IMR-90 (cell line): ENCODE data around the gene LAMA2. TPM values are rescaled to one million over a fixed set of nuclear protein-coding genes. Genes with fewer than 3 reads are reported as not detected.

Experiments
- ATAC-seq: fragments of 200-7000 bp; cut with Tn5 transposase; 2 replicates; pipeline ENCODE4 v1.9.1; 2020; ENCODE audit warnings: low read depth, mild to moderate bottlenecking, moderate library complexity
- BruUV-seq: library from RNA; stranded (reverse); fragments of 400-500 nt; replicated peaks from 2 replicates; lab custom pipeline; 2021; lab: Mats Ljungman, UMichigan
- CTCF ChIA-PET: fragments of 300-600 bp; formaldehyde crosslinking; extraction: SDS; loops from one replicate; lab custom pipeline; 2021; ENCODE audit warnings: antibody characterized with exemption; lab: Yijun Ruan, JAX
- POLR2A ChIA-PET: fragments of 300-600 bp; sonication (Branson Sonifier 250); formaldehyde crosslinking; loops from one replicate; lab custom pipeline; 2022; ENCODE audit warnings: antibody characterized with exemption; ENCODE audit not compliant: unreplicated experiment; lab: Charles Lee
- DNase-seq: peaks from one replicate; pipeline ENCODE4 v3.0.0; 2013
- H2AFZ ChIP-seq: replicated peaks from 2 replicates; pipeline ENCODE3; 2013; ENCODE audit warnings: low read length, mild to moderate bottlenecking; ENCODE audit not compliant: poor library complexity
- H2AK5ac ChIP-seq: 2 replicates; pipeline ENCODE4 v1.6.1; 2013; ENCODE audit warnings: low read depth, low read length, inconsistent platforms
- H2AK9ac ChIP-seq: replicated peaks from 2 replicates; pipeline ENCODE3; 2013; ENCODE audit warnings: mild to moderate bottlenecking, low read depth, low read length, moderate library complexity; ENCODE audit not compliant: poor library complexity
- H2BK120ac ChIP-seq: 2 replicates; pipeline ENCODE4 v1.6.1; 2013; ENCODE audit warnings: low read depth, low read length, inconsistent platforms
- H2BK15ac ChIP-seq: 3 replicates; pipeline ENCODE4 v1.6.1; 2013; ENCODE audit warnings: low read depth, low read length, inconsistent platforms
- H2BK20ac ChIP-seq: 2 replicates; pipeline ENCODE4 v1.6.1; 2013; ENCODE audit warnings: low read depth, mild to moderate bottlenecking, inconsistent platforms, low read length, moderate library complexity
- H2BK5ac ChIP-seq: 2 replicates; pipeline ENCODE4 v1.6.1; 2013; ENCODE audit warnings: mild to moderate bottlenecking, low read depth, low read length, inconsistent platforms; ENCODE audit not compliant: poor library complexity, severe bottlenecking
- H3K14ac ChIP-seq: replicated peaks from 2 replicates; pipeline ENCODE4 v1.6.1; 2013; ENCODE audit warnings: low read depth, low read length, inconsistent platforms
- H3K18ac ChIP-seq: 2 replicates; pipeline ENCODE4 v1.6.1; 2013; ENCODE audit warnings: low read depth, low read length, control low read depth
- H3K23ac ChIP-seq: 2 replicates; pipeline ENCODE4 v1.6.1; 2013; ENCODE audit warnings: low read depth, low read length, inconsistent platforms
- H3K27ac ChIP-seq: 2 replicates; pipeline ENCODE4 v1.5.1; 2013; ENCODE audit warnings: mild to moderate bottlenecking, control low read depth, low read length; ENCODE audit not compliant: insufficient read depth
- H3K27me3 ChIP-seq: 2 replicates; pipeline ENCODE4 v1.6.1; 2013; ENCODE audit warnings: low read length; ENCODE audit not compliant: control insufficient read depth, insufficient read depth
- H3K36me3 ChIP-seq: 2 replicates; pipeline ENCODE4 v1.6.1; 2013; ENCODE audit warnings: low read length, mixed read lengths; ENCODE audit not compliant: control insufficient read depth, insufficient read depth
- H3K4ac ChIP-seq: 2 replicates; pipeline ENCODE4 v1.6.1; 2013; ENCODE audit warnings: low read depth, low read length, inconsistent platforms
- H3K4me1 ChIP-seq: 2 replicates; pipeline ENCODE4 v1.6.1; 2013; ENCODE audit warnings: low read length, mixed read lengths; ENCODE audit not compliant: control insufficient read depth, insufficient read depth
- H3K4me2 ChIP-seq: 2 replicates; pipeline ENCODE4 v1.6.1; 2013; ENCODE audit warnings: low read depth, mild to moderate bottlenecking, control low read depth, low read length, moderate library complexity
- H3K4me3 ChIP-seq: 2 replicates; pipeline ENCODE4 v1.5.1; 2013; ENCODE audit warnings: low read depth, mild to moderate bottlenecking, control low read depth, low read length, moderate library complexity; ENCODE audit not compliant: insufficient read depth
- H3K56ac ChIP-seq: 2 replicates; pipeline ENCODE4 v1.6.1; 2013; ENCODE audit warnings: low read length, inconsistent platforms; ENCODE audit not compliant: insufficient read depth; ENCODE audit errors: extremely low read depth
- H3K79me1 ChIP-seq, 2 experiments: 2 replicates each; pipeline ENCODE4 v1.6.1; 2013; ENCODE audit warnings: low read length in 2 of 2, inconsistent platforms in 1 of 2, low read depth in 1 of 2
- H3K9ac ChIP-seq: 2 replicates; pipeline ENCODE4 v1.6.1; 2013; ENCODE audit warnings: low read depth, low read length, control low read depth
- H3K9me1 ChIP-seq: 2 replicates; pipeline ENCODE4 v1.6.1; 2013; ENCODE audit warnings: low read length, inconsistent platforms; ENCODE audit not compliant: insufficient read depth
- H3K9me3 ChIP-seq: 2 replicates; pipeline ENCODE4 v1.6.1; 2013; ENCODE audit warnings: low read length; ENCODE audit not compliant: control insufficient read depth, insufficient read depth
- H4K20me1 ChIP-seq: 2 replicates; pipeline ENCODE4 v1.6.1; 2013; ENCODE audit warnings: low read length, inconsistent platforms; ENCODE audit not compliant: insufficient read depth
- H4K5ac ChIP-seq: 2 replicates; pipeline ENCODE4 v1.6.1; 2013; ENCODE audit warnings: mild to moderate bottlenecking, low read depth, low read length, control low read depth
- H4K8ac ChIP-seq, 2 experiments: 2 replicates each; pipeline ENCODE4 v1.6.1; 2013; ENCODE audit warnings: low read depth in 2 of 2, low read length in 2 of 2, control low read depth in 1 of 2, inconsistent platforms in 1 of 2
- H4K91ac ChIP-seq: 2 replicates; pipeline ENCODE4 v1.6.1; 2013; ENCODE audit warnings: low read depth, low read length, inconsistent platforms; ENCODE audit not compliant: insufficient read depth
- BHLHE40 ChIP-seq: fragments of 150-350 bp; IDR thresholded peaks from 2 replicates; pipeline ENCODE4 v1.6.1; 2016; ENCODE audit warnings: mild to moderate bottlenecking, low read depth, low read length
- CEBPB ChIP-seq: IDR thresholded peaks from 2 replicates; pipeline ENCODE4 v1.6.1; 2012; ENCODE audit warnings: low read depth, low read length, improper control_type of control experiment
- CTCF ChIP-seq: conservative IDR thresholded peaks from 2 replicates; pipeline ENCODE4 v1.5.1; 2012; ENCODE audit warnings: mild to moderate bottlenecking, low read depth, low read length, improper control_type of control experiment
- ELK1 ChIP-seq: fragments of 150-350 bp; IDR thresholded peaks from 2 replicates; pipeline ENCODE4 v1.6.1; 2016; ENCODE audit warnings: low read depth, mild to moderate bottlenecking, low read length, moderate library complexity, borderline replicate concordance
- FOS ChIP-seq: fragments of 150-350 bp; IDR thresholded peaks from 2 replicates; pipeline ENCODE4 v1.6.1; 2016; ENCODE audit warnings: low read depth, low read length
- MAFK ChIP-seq: IDR thresholded peaks from 2 replicates; pipeline ENCODE4 v1.6.1; 2012; ENCODE audit warnings: low read depth, low read length, improper control_type of control experiment
- POLR2A ChIP-seq: IDR thresholded peaks from 2 replicates; pipeline ENCODE4 v1.6.1; 2012; ENCODE audit warnings: mild to moderate bottlenecking, low read depth, low read length
- RFX5 ChIP-seq: IDR thresholded peaks from 2 replicates; pipeline ENCODE4 v1.8.0; 2012; ENCODE audit warnings: low read depth, mild to moderate bottlenecking, low read length, moderate library complexity
- WGBS, 2 experiments: methylation state at CpG; one replicate each; pipeline versions ENCODE4 v1.1.5 to v1.1.7; 2013; ENCODE audit warnings: missing lambda C conversion rate in 2 of 2; ENCODE audit not compliant: insufficient read length in 1 of 2; ENCODE audit errors: extremely low coverage in 2 of 2; 5-methylcytosine and 5-hydroxymethylcytosine counted together
- dilution Hi-C: fragments of 300-500 bp; cut with HindIII; formaldehyde crosslinking; loops from one replicate; pipeline ENCODE4 v1.14.3; 2018; ENCODE audit warnings: low sequenced_read_pairs; ENCODE audit not compliant: unreplicated experiment
- in situ Hi-C: fragments of 300-500 bp; cut with MboI; formaldehyde crosslinking; loops from 3 replicates; pipeline ENCODE4 v1.14.3; 2019; ENCODE audit warnings: low sequenced_read_pairs, inconsistent platforms, mixed read lengths
- intact Hi-C: fragments of 100-400 bp; cut with micrococcal nuclease; formaldehyde crosslinking; loops from 2 replicates; pipeline ENCODE4 v1.10.0; 2022
- polyA plus RNA-seq, 3 experiments: library from polyadenylated mRNA; depleted of rRNA; stranded (reverse); fragments of >200 nt; gene quantifications; 2 replicates each; pipeline ENCODE4 v1.2.3, GENCODE V29; 2012; ENCODE audit warnings: low replicate concordance in 1 of 3
- total RNA-seq: library from RNA; depleted of rRNA; stranded (reverse); fragments of >200 nt; gene quantifications from 2 replicates; pipeline ENCODE4 v1.2.3, GENCODE V29; 2012

The LAMA2 gene
- total and polyA plus RNA-seq, 2 of the 4 experiments (the other 2 are of a cell fraction): 9.9 to 13.3 TPM

GRCh38 chr6:129498541-129498940 is 615.6 kb downstream of the LAMA2 start:
- H3K9me3 ChIP-seq: no peaks in the 10 kb centered on the region
- dilution Hi-C loops (no loop called here), intact Hi-C loops (no loop called here), in situ Hi-C loops (loop anchor here (10.0 kb wide), 2 partner anchors 266 to 526 kb away; no protein-coding TSS in a partner anchor)
- H2BK20ac ChIP-seq: peak overlapping the region; percentile 88
- no peak overlapping the region for H3K9ac ChIP-seq
- H3K27ac ChIP-seq: no peak overlapping the region; the same call in 1 of the 2 replicates
- ATAC-seq (no peak), DNase-seq (peak; percentile 23)
- ChIA-PET CTCF (interaction anchor here (1.2 to 1.7 kb wide), 2 partner anchors 68 to 76 kb away, joined by 3 to 4 read pairs; no protein-coding TSS in a partner anchor), POLR2A (no interaction called here)
- H3K56ac ChIP-seq: no peak overlapping the region
- no peaks in the 10 kb centered on the region for H4K20me1 ChIP-seq
- no CpG with 5 or more reads among the region's 2 CpGs for WGBS, 2 experiments
- H3K27me3 ChIP-seq: no peaks in the 10 kb centered on the region
- no peak overlapping the region for H4K5ac ChIP-seq
- peak overlapping the region; percentile 57 for H4K91ac ChIP-seq
- no peak overlapping the region for H2AK9ac ChIP-seq
- no peak overlapping the region for H3K4ac ChIP-seq
- no peak overlapping the region; the same call in 1 of the 2 replicates for H3K18ac ChIP-seq
- no peak overlapping the region for H3K4me2 ChIP-seq
- TF ChIP-seq FOS (no peak), MAFK (no peak), CEBPB (peak; percentile 65; the same call in 1 of the 2 replicates), POLR2A (no peak), ELK1 (no peak), CTCF (no peak), RFX5 (no peak), BHLHE40 (no peak)
- no peak overlapping the region for H2BK5ac ChIP-seq
- H3K4me3 ChIP-seq: no peak overlapping the region
- no peak overlapping the region for H3K23ac ChIP-seq
- peak overlapping the region; percentile 79; the same call in 1 of the 2 replicates for H3K14ac ChIP-seq
- peak overlapping the region; percentile 90; the same call in 1 of the 3 replicates for H2BK15ac ChIP-seq
- no peaks in the 10 kb centered on the region for H3K36me3 ChIP-seq
- peaks cover 15% of the 10 kb centered on the region for H3K4me1 ChIP-seq
- H2AFZ ChIP-seq: no peak overlapping the region
- peak overlapping the region; percentile 3 to 85; a peak in 2 of 4 replicates for H4K8ac ChIP-seq
- peak overlapping the region; percentile 67; the same call in 1 of the 2 replicates for H2BK120ac ChIP-seq
- no TSS peak for BruUV-seq
- H3K9me1 ChIP-seq: no peaks in the 10 kb centered on the region; the same call in 1 of the 2 replicates
- no peaks in the 10 kb centered on the region; a peak in 1 of 4 replicates for H3K79me1 ChIP-seq
- peak overlapping the region; percentile 62; the same call in 1 of the 2 replicates for H2AK5ac ChIP-seq
